Omental fat pad (tissue), 4 donors: Measurements from ENCODE around the gene OCRL. TPM values are rescaled to one million over a fixed set of nuclear protein-coding genes. Genes with fewer than 3 reads are reported as not detected.

Experiments used
- ATAC-seq: fragments of 150-250 bp; one replicate; pipeline ENCODE4 v1.9.1; 2016; ENCODE audit warnings: mild to moderate bottlenecking, moderate library complexity; ENCODE audit not compliant: low FRiP score
- DNase-seq: peaks from one replicate; pipeline ENCODE4 v3.0.0-alpha.2; 2019; ENCODE audit warnings: low spot score
- CTCF ChIP-seq, 3 donors: fragments of 450-650 bp; IDR thresholded peaks; one replicate each; pipeline ENCODE4 v1.5.1; 2016 to 2017; ENCODE audit warnings: antibody characterized with exemption in 3 of 3, mild to moderate bottlenecking in 3 of 3, moderate library complexity in 2 of 3
- total RNA-seq, 4 donors: library from RNA; depleted of rRNA; stranded (reverse); fragments of >200 nt; gene quantifications; one replicate each; pipeline ENCODE4 v1.1.0, GENCODE V29; 2016

The OCRL gene
- total RNA-seq, 4 donors from 2014 or later, result 12.7 to 21.8 (median 17.8) TPM

DNA sequence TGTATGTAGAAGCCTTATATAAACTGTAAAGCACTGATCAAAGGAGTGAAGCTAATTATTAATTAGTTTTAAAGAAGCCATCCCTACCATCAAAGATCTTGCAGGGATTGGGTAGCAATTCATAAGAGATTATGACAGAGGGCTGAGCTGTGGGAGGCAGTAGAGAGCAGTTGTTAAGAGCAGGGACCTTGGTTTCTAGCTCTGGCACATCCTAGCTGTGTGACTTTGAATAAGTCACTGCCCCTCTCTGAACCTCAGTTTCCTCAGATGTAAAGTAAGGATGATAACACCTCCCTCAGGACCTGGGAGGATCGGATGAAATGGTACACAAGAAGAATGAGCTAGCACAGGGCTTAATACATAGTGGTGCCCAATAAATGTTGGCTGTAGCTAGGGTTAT lies 69.3 kb downstream of the OCRL start:
- TF ChIP-seq CTCF (IDR thresholded peaks at IDR 0.05), result no peak
- ATAC-seq, result no peak
- no peak for DNase-seq

DNA sequence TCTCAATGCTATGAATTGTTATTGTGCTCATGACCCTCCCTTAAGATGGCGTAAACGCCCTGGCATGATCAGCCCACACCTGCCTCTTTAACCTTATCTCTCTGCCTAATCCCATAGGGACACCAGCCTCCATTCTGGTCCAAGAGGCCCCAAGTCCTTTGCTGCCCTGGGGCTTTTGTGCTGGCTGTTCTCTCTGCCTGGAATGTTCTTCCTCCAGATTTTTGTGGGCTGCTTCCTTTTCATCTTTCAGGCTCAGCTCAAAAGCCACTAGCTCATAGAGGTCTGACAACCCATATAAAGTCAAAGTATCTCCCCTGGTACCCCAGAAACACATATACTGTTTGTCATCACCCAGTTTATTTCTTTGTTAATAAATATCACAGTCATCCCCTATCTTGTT lies 72.3 kb downstream of the OCRL start:
- no peak for DNase-seq
- no peak for ATAC-seq
- no peak for TF ChIP-seq CTCF (IDR thresholded peaks at IDR 0.05)

DNA sequence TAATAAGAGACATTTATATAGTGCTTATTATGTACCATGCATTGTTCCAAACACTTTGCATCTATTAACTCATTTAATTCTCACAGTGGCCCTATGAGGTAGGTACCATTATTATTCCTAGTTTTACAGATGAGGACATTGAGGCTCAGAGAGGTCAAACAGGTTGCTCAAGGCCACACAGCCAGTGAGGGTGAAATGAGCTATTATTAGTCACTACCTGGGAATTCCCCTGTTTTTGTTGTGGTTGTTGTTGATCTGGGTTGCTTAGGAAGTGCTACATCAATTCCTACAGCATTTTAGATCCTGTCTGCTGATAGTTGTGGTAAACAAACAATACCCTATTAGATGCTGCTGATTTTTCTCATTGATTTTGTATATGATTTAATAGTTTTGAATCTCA lies 73.5 kb downstream of the OCRL start:
- DNase-seq, result no peak
- no peak for ATAC-seq
- no peak for TF ChIP-seq CTCF (IDR thresholded peaks at IDR 0.05)

DNA sequence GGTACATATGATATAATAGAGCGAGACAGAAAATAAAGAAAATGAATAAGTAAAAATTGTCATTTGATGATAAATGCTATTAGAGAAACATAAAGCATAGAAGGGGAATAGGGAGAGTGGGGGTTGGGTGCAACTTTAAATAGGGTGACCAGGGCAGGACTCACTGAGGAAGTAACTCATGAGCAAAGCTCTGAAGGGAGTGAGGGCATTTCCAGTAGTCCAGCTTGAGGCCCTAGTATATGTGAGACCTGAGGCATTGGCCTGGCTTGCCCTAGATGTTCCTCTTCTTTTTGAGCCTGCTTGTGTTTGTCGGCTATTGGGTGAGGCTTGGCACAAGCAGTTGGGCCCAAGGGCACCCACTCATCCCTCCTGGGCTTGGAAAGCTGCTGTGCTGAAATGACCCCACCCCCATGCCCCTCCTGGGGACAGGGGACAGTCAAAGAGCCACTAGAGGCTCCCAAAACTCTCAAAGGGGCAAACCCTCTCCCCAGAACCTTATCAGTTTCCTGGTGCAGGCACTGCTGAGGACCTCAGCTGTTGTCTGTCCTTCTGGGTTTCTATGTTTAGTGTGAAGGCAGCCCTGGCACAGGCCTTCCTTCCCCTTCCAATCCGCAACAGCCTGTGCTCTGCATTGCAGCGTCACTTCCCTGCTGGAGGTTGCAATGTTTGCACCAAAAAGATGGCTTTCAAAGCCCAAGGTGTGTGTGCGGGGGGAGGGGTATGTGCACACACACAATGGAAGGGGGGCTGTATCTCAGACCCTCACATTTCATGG lies 74.6 kb downstream of the OCRL start:
- TF ChIP-seq CTCF (IDR thresholded peaks at IDR 0.05), result no peak
- DNase-seq, result no peak
- ATAC-seq, result no peak

DNA sequence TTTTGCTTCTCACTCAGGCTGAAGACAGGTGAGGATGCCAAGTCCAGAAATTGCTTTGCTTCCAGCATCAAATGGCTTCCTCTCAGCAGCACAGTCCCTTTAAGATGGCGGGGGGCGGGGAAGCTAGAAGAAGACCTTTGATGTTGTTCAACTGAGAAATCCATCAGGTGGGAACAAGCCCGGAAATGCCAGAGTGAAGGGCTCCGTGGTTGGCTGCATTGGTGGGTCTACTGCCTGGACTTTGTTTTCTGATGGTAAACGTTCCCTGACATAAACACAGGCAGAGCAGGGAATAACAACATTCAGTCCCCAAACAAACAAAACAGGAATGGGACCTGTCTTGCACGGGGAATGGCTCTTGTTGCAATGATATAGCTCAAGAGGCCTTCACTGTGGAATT lies 77.4 kb downstream of the OCRL start:
- DNase-seq, result no peak
- no peak for ATAC-seq
- TF ChIP-seq CTCF (IDR thresholded peaks at IDR 0.05), result no peak

GRCh38 chrX:129618997-129619396 lies 78.9 kb downstream of the OCRL start:
- ATAC-seq (no peak), DNase-seq (no peak)
- TF ChIP-seq CTCF (IDR thresholded peaks at IDR 0.05), result no peak

DNA sequence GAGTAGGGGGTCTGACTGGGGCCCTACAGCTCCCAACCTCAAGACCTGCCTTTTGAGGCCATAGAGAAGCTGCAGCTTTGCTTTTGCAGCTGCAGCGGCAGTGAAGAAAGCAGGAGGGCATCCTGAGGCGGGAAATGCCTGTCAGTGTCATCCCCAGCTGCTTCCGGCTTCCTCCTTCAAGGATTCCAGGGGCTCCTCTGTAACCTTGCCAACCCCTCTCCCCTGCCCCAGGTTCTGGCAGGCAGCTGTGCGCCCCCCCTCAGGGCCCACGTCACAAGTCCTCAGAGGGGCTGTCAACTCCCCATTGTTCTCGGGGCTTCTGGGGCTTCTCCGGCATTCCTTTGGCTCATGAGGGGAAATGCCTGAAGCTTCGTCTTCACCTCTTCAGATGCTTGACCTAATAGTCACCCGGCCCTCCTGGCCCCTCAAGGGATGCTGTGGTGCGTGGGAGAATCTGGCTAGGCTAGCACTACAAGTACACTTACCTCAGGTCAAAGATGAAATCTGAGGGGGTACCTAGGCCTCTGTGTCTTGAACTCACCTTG lies 82.8 kb downstream of the OCRL start:
- TF ChIP-seq CTCF (IDR thresholded peaks at IDR 0.05), result no peak
- ATAC-seq (no peak), DNase-seq (no peak)
